Right cardiac atrium (tissue), 5 donors: ENCODE measurements around the gene APMAP. TPM values are rescaled to one million over a fixed set of nuclear protein-coding genes. Genes with fewer than 3 reads are reported as not detected.

Experiments used
- polyA plus RNA-seq: library from polyadenylated mRNA; stranded (reverse); fragments of 200-250 nt; gene quantifications from one replicate; pipeline ENCODE4 v1.2.3, GENCODE V29; 2013
- total RNA-seq, 4 donors: library from RNA; stranded (reverse); fragmentation: NEBNext Ultra II Directional; extraction: Animal tissue kit (Norgen Biotek cat#: 25700); gene quantifications; one replicate each; pipeline ENCODE4 v1.2.1, GENCODE V29; 2021
- donor health status: healthy with polysubstance abuse.
- donor health status: DM: no; HTN: yes; CAD: no.
- donor health status: DM: no; HTN: no; CAD: no.
- donor health status: DM: no; HTN: yes; CAD: no; lungs with severe emphysema.
- donor health status: DM: yes; HTN: yes; CAD: no.

APMAP gene
- total and polyA plus RNA-seq, 5 donors = 28.0 to 35.1 (median 34.7) TPM

Other genes with a start within 250 kb of the APMAP start
- gene CST7, start 43.5 kb downstream of the APMAP start, total RNA-seq = 1 to 10 TPM in 2 of 4 donors, under 1 TPM in 2; 0.45 to 1.5 (median 0.90) TPM
- 1.1 TPM for gene CST7, start 43.5 kb downstream of the APMAP start, polyA plus RNA-seq
- gene ACSS1, start 65.4 kb upstream of the APMAP start, total RNA-seq = 10 to 100 TPM; 14.8 to 61.8 (median 40.7) TPM
- gene ACSS1, start 65.4 kb upstream of the APMAP start, polyA plus RNA-seq = 29.3 TPM
- gene VSX1, start 89.4 kb upstream of the APMAP start, total RNA-seq = under 1 TPM in 1 of 4 donors, not detected in 3; 0.44 TPM
- gene VSX1, start 89.4 kb upstream of the APMAP start, polyA plus RNA-seq = 0.27 TPM
- gene ENTPD6, start 203.0 kb upstream of the APMAP start, total RNA-seq = 100 to 1,000 TPM; 102 to 132 (median 127) TPM
- gene ENTPD6, start 203.0 kb upstream of the APMAP start, polyA plus RNA-seq = 146 TPM